Measurements from ENCODE around the gene MAN1A2.

MAN1A2 gene

DNA sequence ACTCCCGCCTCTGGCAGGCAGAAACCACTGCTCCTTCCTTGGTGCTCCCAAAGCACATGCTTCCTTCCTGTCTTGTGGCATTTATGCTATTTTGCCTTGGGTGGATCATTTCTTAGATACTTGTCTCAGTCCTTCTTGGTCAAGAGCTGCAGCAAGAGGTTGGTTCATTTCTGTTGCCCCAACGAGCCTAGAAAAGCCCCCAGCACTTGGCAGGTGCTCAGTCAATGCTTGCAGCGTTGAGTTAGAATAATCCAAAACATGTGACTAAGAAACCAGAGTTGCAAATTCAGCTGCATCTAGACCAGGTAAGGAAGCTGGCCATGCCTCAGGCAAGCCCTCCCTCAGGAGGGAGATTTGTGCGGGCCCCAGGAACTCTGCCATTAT lies 196.2 kb downstream of the MAN1A2 start:
- no peak overlapping the region for H3K4me3 ChIP-seq (ENCODE audit: low read length)
- peaks cover 12% of the 10 kb centered on the region for H3K27me3 ChIP-seq (ENCODE audit: control insufficient read depth, insufficient read depth, low read length)
- no peaks in the 10 kb centered on the region for H3K36me3 ChIP-seq (ENCODE audit: insufficient read depth, low read length)
- no peaks in the 10 kb centered on the region for H3K9me3 ChIP-seq (replicated peaks; ENCODE audit: low read length)
- H3K4me2 ChIP-seq (ENCODE audit: low read length): no peak overlapping the region
- no peaks in the 10 kb centered on the region for H3K4me1 ChIP-seq (ENCODE audit: control insufficient read depth, insufficient read depth, low read length)
- H3K9ac ChIP-seq (ENCODE audit: low read depth, low read length): no peak overlapping the region

DNA sequence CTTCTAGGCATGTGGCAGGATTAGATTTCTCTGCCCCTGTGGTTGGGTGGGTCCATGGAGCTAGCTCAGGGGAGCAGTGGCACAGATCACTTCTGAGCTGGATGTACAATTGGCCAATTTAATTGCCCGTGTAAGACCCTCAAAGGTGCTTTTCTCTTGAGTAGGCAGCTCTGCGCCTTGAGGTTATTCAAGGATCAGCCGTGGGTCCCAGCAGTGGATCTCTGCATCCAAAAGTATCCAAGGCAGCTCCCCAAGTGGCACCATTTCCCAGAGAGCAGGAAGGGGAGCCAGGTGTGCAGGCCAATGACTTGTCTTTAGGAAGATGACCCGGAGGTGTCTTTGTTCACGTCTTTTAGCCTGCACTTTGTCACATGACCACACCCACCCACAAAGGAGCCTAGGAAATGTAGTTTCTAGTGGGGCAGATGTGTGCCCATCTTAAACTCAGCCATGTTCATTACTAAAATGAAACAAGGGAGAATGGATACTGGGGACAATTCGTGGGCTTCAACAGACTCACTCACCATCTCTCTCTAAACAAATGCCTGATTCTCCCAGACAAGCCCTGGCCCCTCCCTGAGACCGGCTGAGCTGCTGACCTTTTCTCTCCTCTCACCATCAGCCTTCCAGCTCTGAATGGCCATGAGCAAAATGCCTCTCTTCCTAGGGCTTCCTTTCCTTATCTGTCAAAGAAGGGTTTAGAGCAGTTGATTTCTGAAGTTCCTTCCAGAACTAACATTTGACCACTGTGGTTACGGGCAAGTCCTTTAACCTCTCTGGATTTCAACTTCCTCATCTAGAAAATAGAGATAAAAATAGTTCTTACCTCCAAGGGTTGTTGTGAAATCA lies 197.2 kb downstream of the MAN1A2 start:
- Histone ChIP-seq H3K9ac (ENCODE audit: low read depth, low read length) (no peak overlapping the region), H3K9me3 (replicated peaks; ENCODE audit: low read length) (no peaks in the 10 kb centered on the region), H3K36me3 (ENCODE audit: insufficient read depth, low read length) (no peaks in the 10 kb centered on the region), H3K27me3 (ENCODE audit: control insufficient read depth, insufficient read depth, low read length) (peaks cover 12% of the 10 kb centered on the region), H3K4me1 (ENCODE audit: control insufficient read depth, insufficient read depth, low read length) (no peaks in the 10 kb centered on the region), H3K4me2 (ENCODE audit: low read length) (no peak overlapping the region), H3K4me3 (ENCODE audit: low read length) (no peak overlapping the region)

GRCh38 chr1:117565076-117565556 lies 197.9 kb downstream of the MAN1A2 start:
- Histone ChIP-seq H3K4me1 (ENCODE audit: control insufficient read depth, insufficient read depth, low read length) (no peaks in the 10 kb centered on the region), H3K36me3 (ENCODE audit: insufficient read depth, low read length) (no peaks in the 10 kb centered on the region), H3K4me2 (ENCODE audit: low read length) (no peak overlapping the region), H3K9ac (ENCODE audit: low read depth, low read length) (no peak overlapping the region), H3K4me3 (ENCODE audit: low read length) (no peak overlapping the region), H3K27me3 (ENCODE audit: control insufficient read depth, insufficient read depth, low read length) (peaks cover 12% of the 10 kb centered on the region), H3K9me3 (replicated peaks; ENCODE audit: low read length) (no peaks in the 10 kb centered on the region)

GRCh38 chr1:117565745-117566455 lies 198.7 kb downstream of the MAN1A2 start:
- H3K4me1 ChIP-seq (ENCODE audit: control insufficient read depth, insufficient read depth, low read length): no peaks in the 10 kb centered on the region
- no peaks in the 10 kb centered on the region for H3K9me3 ChIP-seq (replicated peaks; ENCODE audit: low read length)
- no peak overlapping the region for H3K9ac ChIP-seq (ENCODE audit: low read depth, low read length)
- H3K4me3 ChIP-seq (ENCODE audit: low read length): no peak overlapping the region
- H3K27me3 ChIP-seq (ENCODE audit: control insufficient read depth, insufficient read depth, low read length): peaks cover 13% of the 10 kb centered on the region
- no peaks in the 10 kb centered on the region for H3K36me3 ChIP-seq (ENCODE audit: insufficient read depth, low read length)
- no peak overlapping the region for H3K4me2 ChIP-seq (ENCODE audit: low read length)

DNA sequence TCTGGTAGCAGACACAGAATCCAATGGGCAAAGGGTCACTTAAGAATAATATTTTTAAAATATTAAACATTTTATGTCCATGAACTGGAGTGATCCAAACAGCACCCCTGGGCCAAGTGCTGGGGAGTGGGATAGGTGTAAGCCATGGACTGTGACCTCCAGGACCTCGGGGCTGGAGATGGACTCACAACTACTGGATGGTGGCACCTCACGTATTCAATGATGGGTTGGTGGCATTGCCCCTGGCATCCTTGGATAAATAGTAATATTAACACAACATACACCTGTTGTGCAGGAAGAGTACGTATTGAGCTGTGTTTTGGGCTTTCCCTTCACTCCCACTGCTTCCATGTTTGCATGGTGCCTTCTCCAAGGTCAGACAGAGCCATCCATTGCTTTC lies 199.3 kb downstream of the MAN1A2 start:
- H3K9me3 ChIP-seq (replicated peaks; ENCODE audit: low read length): no peaks in the 10 kb centered on the region
- no peak overlapping the region for H3K4me2 ChIP-seq (ENCODE audit: low read length)
- H3K4me1 ChIP-seq (ENCODE audit: control insufficient read depth, insufficient read depth, low read length): no peaks in the 10 kb centered on the region
- H3K27me3 ChIP-seq (ENCODE audit: control insufficient read depth, insufficient read depth, low read length): peaks cover 13% of the 10 kb centered on the region
- no peaks in the 10 kb centered on the region for H3K36me3 ChIP-seq (ENCODE audit: insufficient read depth, low read length)
- no peak overlapping the region for H3K9ac ChIP-seq (ENCODE audit: low read depth, low read length)
- no peak overlapping the region for H3K4me3 ChIP-seq (ENCODE audit: low read length)

GRCh38 chr1:117567435-117567834 lies 200.2 kb downstream of the MAN1A2 start:
- H3K9me3 ChIP-seq (replicated peaks; ENCODE audit: low read length): no peaks in the 10 kb centered on the region

DNA sequence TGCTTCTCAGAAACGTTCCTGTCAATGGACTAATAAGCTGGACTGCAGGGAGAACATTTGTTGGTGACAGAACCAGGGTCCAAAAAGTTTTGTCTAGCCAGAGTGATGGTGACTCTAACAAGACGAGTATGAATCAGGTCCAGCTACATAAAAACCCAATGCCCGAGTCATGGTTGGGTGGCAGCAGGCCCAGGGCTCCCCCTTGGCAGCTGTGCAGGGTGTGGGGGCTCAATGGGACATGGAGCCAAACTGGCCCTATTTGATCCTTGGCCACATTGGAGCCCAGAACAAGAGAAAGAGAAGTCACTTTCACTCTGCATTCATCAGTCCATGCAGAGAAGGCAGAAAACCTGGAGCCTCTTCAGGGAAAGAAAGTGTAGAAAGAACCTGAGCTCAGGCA lies 200.7 kb downstream of the MAN1A2 start:
- Histone ChIP-seq H3K9ac (ENCODE audit: low read depth, low read length) (no peak overlapping the region), H3K4me2 (ENCODE audit: low read length) (no peak overlapping the region), H3K4me1 (ENCODE audit: control insufficient read depth, insufficient read depth, low read length) (no peaks in the 10 kb centered on the region), H3K27me3 (ENCODE audit: control insufficient read depth, insufficient read depth, low read length) (peaks cover 13% of the 10 kb centered on the region), H3K36me3 (ENCODE audit: insufficient read depth, low read length) (no peaks in the 10 kb centered on the region), H3K4me3 (ENCODE audit: low read length) (no peak overlapping the region), H3K9me3 (replicated peaks; ENCODE audit: low read length) (no peaks in the 10 kb centered on the region)

More at GRCh38 chr1:117567435-117567834, 200.2 kb downstream of the MAN1A2 start:
- Histone ChIP-seq H3K4me3 (ENCODE audit: low read length) (no peak overlapping the region), H3K4me1 (ENCODE audit: control insufficient read depth, insufficient read depth, low read length) (no peaks in the 10 kb centered on the region), H3K4me2 (ENCODE audit: low read length) (no peak overlapping the region), H3K36me3 (ENCODE audit: insufficient read depth, low read length) (no peaks in the 10 kb centered on the region), H3K9ac (ENCODE audit: low read depth, low read length) (no peak overlapping the region), H3K27me3 (ENCODE audit: control insufficient read depth, insufficient read depth, low read length) (peaks cover 13% of the 10 kb centered on the region)

DNA sequence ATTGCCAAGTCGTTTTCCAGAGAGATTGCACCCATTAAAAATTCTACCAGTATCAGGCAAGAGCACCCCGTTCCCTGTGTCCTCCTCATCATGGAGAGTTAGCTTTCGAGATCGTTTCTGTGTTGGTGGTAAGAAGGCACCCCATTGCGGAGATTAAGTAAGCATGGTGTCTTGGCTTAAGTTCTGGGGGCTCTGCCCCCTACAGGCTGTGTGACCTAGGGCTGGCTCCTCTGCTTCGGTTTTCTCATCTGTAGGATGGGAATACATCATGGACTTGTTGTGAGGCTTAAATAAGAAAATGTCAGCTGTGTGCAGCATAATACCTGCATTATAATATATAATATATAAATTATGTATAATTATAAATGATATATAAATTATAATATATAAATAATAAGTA lies 201.8 kb downstream of the MAN1A2 start:
- Histone ChIP-seq H3K9me3 (replicated peaks; ENCODE audit: low read length) (no peaks in the 10 kb centered on the region), H3K4me2 (ENCODE audit: low read length) (no peak overlapping the region), H3K4me3 (ENCODE audit: low read length) (no peak overlapping the region), H3K9ac (ENCODE audit: low read depth, low read length) (no peak overlapping the region), H3K36me3 (ENCODE audit: insufficient read depth, low read length) (no peaks in the 10 kb centered on the region), H3K27me3 (ENCODE audit: control insufficient read depth, insufficient read depth, low read length) (peaks cover 11% of the 10 kb centered on the region), H3K4me1 (ENCODE audit: control insufficient read depth, insufficient read depth, low read length) (no peaks in the 10 kb centered on the region)

DNA sequence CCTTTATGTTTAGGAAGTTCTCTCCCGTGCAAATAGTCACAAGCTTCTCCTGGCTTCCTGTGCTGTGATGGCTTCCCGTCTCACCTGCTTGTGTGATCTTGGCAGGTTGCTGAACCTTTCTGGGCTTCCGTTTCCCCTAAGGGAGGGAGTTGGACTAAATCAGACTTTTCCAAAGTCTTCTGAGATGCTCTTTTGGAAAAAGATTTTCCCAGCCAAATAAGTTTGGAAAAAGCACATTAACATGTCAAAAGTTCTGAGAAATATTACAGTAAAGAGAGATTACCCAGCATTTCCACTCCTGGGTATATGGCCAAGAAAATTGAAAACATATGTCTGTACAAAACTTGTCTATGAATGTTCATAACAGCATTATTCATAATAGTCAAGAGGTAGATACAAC lies 202.6 kb downstream of the MAN1A2 start:
- Histone ChIP-seq H3K4me1 (ENCODE audit: control insufficient read depth, insufficient read depth, low read length) (no peaks in the 10 kb centered on the region), H3K4me3 (ENCODE audit: low read length) (no peak overlapping the region), H3K4me2 (ENCODE audit: low read length) (no peak overlapping the region), H3K9me3 (replicated peaks; ENCODE audit: low read length) (no peaks in the 10 kb centered on the region), H3K9ac (ENCODE audit: low read depth, low read length) (no peak overlapping the region), H3K36me3 (ENCODE audit: insufficient read depth, low read length) (no peaks in the 10 kb centered on the region), H3K27me3 (ENCODE audit: control insufficient read depth, insufficient read depth, low read length) (peaks cover 7% of the 10 kb centered on the region)

- no peak overlapping the region for H3K9ac ChIP-seq (ENCODE audit: low read depth, low read length)
- H3K4me1 ChIP-seq (ENCODE audit: control insufficient read depth, insufficient read depth, low read length): no peaks in the 10 kb centered on the region
- H3K9me3 ChIP-seq (replicated peaks; ENCODE audit: low read length): no peaks in the 10 kb centered on the region
- no peak overlapping the region for H3K4me3 ChIP-seq (ENCODE audit: low read length)
- no peak overlapping the region for H3K4me2 ChIP-seq (ENCODE audit: low read length)
- H3K36me3 ChIP-seq (ENCODE audit: insufficient read depth, low read length): no peaks in the 10 kb centered on the region
- peaks cover 4% of the 10 kb centered on the region for H3K27me3 ChIP-seq (ENCODE audit: control insufficient read depth, insufficient read depth, low read length)
These were observed 203.8 kb downstream of the MAN1A2 start for GRCh38 chr1:117570988-117571409.

- no peak overlapping the region for H3K9ac ChIP-seq (ENCODE audit: low read depth, low read length)
- no peak overlapping the region for H3K4me2 ChIP-seq (ENCODE audit: low read length)
- no peak overlapping the region for H3K4me3 ChIP-seq (ENCODE audit: low read length)
- H3K4me1 ChIP-seq (ENCODE audit: control insufficient read depth, insufficient read depth, low read length): no peaks in the 10 kb centered on the region
- no peaks in the 10 kb centered on the region for H3K9me3 ChIP-seq (replicated peaks; ENCODE audit: low read length)
- H3K36me3 ChIP-seq (ENCODE audit: insufficient read depth, low read length): no peaks in the 10 kb centered on the region
- H3K27me3 ChIP-seq (ENCODE audit: control insufficient read depth, insufficient read depth, low read length): peaks cover 4% of the 10 kb centered on the region
These were observed 204.2 kb downstream of the MAN1A2 start for GRCh38 chr1:117571496-117571895.
